Neural cell (in vitro differentiated cells): ENCODE data around the gene TRIM15. TPM values are rescaled to one million over a fixed set of nuclear protein-coding genes. Genes with fewer than 3 reads are reported as not detected.
A peak's percentile ranks its signal among the peaks of the same experiment; 100 is the strongest.

ENCODE experiments used
- H2AFZ ChIP-seq: fragments of 200-600, 300-800 bp; sonication (generic), shearing (Covaris generic); 2 replicates; pipeline ENCODE4 v1.6.0; 2014; ENCODE audit warnings: low read depth, mild to moderate bottlenecking, antibody characterized with exemption, low read length, moderate library complexity
- H3F3A ChIP-seq: fragments of 200-600 bp; shearing (Covaris generic); 2 replicates; pipeline ENCODE4 v1.6.1; 2016; ENCODE audit warnings: mild to moderate bottlenecking, moderate library complexity, mixed read lengths, antibody characterized with exemption, low read length; ENCODE audit not compliant: insufficient read depth, poor library complexity, severe bottlenecking
- H3K27ac ChIP-seq: fragments of 200-600, 300-800 bp; sonication (generic), shearing (Covaris generic); 2 replicates; pipeline ENCODE4 v1.5.1; 2014; ENCODE audit warnings: mild to moderate bottlenecking, low read length, moderate library complexity
- H3K27me3 ChIP-seq: fragments of 300-800, 200-600 bp; sonication (generic), shearing (Covaris generic); 2 replicates; pipeline ENCODE4 v1.6.0; 2014; ENCODE audit warnings: mild to moderate bottlenecking, low read depth, low read length, moderate library complexity; ENCODE audit not compliant: insufficient read depth
- H3K36me3 ChIP-seq: fragments of 300-800, 200-600 bp; sonication (generic), shearing (Covaris generic); 2 replicates; pipeline ENCODE4 v1.5.1; 2014; ENCODE audit warnings: mild to moderate bottlenecking, antibody characterized with exemption, low read length, moderate library complexity; ENCODE audit not compliant: insufficient read depth
- H3K4me2 ChIP-seq: fragments of 300-800, 200-600 bp; sonication (generic), shearing (Covaris generic); 2 replicates; pipeline ENCODE4 v1.6.0; 2014; ENCODE audit warnings: mild to moderate bottlenecking, low read length
- H3K4me3 ChIP-seq: fragments of 300-800, 200-600 bp; sonication (generic), shearing (Covaris generic); 2 replicates; pipeline ENCODE4 v1.5.1; 2014; ENCODE audit warnings: mild to moderate bottlenecking, low read length, moderate library complexity
- H3K79me2 ChIP-seq: fragments of 200-600 bp; shearing (Covaris generic); replicated peaks from 2 replicates; pipeline ENCODE4 v1.6.0; 2014; ENCODE audit warnings: mild to moderate bottlenecking, low read length, moderate library complexity; ENCODE audit not compliant: insufficient read depth
- H3K9ac ChIP-seq: fragments of 300-800, 200-600 bp; sonication (generic), shearing (Covaris generic); 2 replicates; pipeline ENCODE4 v1.6.1; 2016; ENCODE audit warnings: mild to moderate bottlenecking, low read length, mixed read lengths
- H3K9me2 ChIP-seq: fragments of 200-600 bp; shearing (Covaris generic); 2 replicates; pipeline ENCODE4 v1.6.1; 2016; ENCODE audit warnings: mild to moderate bottlenecking, low read length, mixed read lengths; ENCODE audit not compliant: insufficient read depth
- H3K9me3 ChIP-seq: fragments of 200-600, 300-800 bp; sonication (generic), shearing (Covaris generic); 2 replicates; pipeline ENCODE4 v1.6.1; 2016; ENCODE audit warnings: mild to moderate bottlenecking, mixed run types, low read length, moderate library complexity, mixed read lengths
- H4K20me1 ChIP-seq: fragments of 200-600 bp; shearing (Covaris generic); 2 replicates; pipeline ENCODE4 v1.6.1; 2016; ENCODE audit warnings: mild to moderate bottlenecking, mixed run types; ENCODE audit not compliant: insufficient read depth
- EP300 ChIP-seq: fragments of 450-650 bp; conservative IDR thresholded peaks from 2 replicates; pipeline ENCODE4 v1.6.1; 2014; ENCODE audit warnings: antibody characterized with exemption, mild to moderate bottlenecking, moderate library complexity; ENCODE audit not compliant: poor library complexity, severe bottlenecking
- EZH2 ChIP-seq: fragments of 200-600, 300-800 bp; shearing (Covaris generic), sonication (generic); IDR thresholded peaks from 2 replicates; pipeline ENCODE4 v1.6.1; 2014; ENCODE audit warnings: antibody characterized with exemption, low read length, borderline replicate concordance, mild to moderate bottlenecking; ENCODE audit not compliant: insufficient read depth, poor library complexity, severe bottlenecking
- MXI1 ChIP-seq: fragments of 450-650 bp; conservative IDR thresholded peaks from 2 replicates; pipeline ENCODE4 v1.6.1; 2014; ENCODE audit warnings: antibody characterized with exemption, mild to moderate bottlenecking; ENCODE audit not compliant: poor library complexity, severe bottlenecking
- POLR2AphosphoS5 ChIP-seq: IDR thresholded peaks from 2 replicates; pipeline ENCODE4 v1.6.1; 2012
- RAD21 ChIP-seq: fragments of 450-650 bp; conservative IDR thresholded peaks from 2 replicates; pipeline ENCODE4 v1.6.1; 2014; ENCODE audit warnings: antibody characterized with exemption, mild to moderate bottlenecking, moderate library complexity
- SMC3 ChIP-seq: fragments of 450-650 bp; conservative IDR thresholded peaks from 2 replicates; pipeline ENCODE4 v1.6.1; 2014; ENCODE audit warnings: antibody characterized with exemption, mild to moderate bottlenecking, moderate library complexity; ENCODE audit not compliant: poor library complexity
- TAF1 ChIP-seq: IDR thresholded peaks from 2 replicates; pipeline ENCODE4 v1.6.1; 2012; ENCODE audit warnings: low read depth
- polyA plus RNA-seq: library from polyadenylated mRNA; depleted of rRNA; stranded (reverse); fragments of >200 nt; gene quantifications from 2 replicates; pipeline ENCODE4 v1.2.3, GENCODE V29; 2014
- TF ChIP-seq, protein P1 (sequence below): IDR thresholded peaks from 2 replicates; pipeline ENCODE4 v1.6.1; 2012; ENCODE audit warnings: borderline replicate concordance
- TF ChIP-seq, protein P2 (sequence below): fragments of 450-650 bp; IDR thresholded peaks from 2 replicates; pipeline ENCODE4 v1.5.1; 2014; ENCODE audit warnings: antibody characterized with exemption, mild to moderate bottlenecking, moderate library complexity; ENCODE audit not compliant: poor library complexity, severe bottlenecking

Gene TRIM15
- polyA plus RNA-seq, 1 donor from 2014 or later = not detected

DNA sequence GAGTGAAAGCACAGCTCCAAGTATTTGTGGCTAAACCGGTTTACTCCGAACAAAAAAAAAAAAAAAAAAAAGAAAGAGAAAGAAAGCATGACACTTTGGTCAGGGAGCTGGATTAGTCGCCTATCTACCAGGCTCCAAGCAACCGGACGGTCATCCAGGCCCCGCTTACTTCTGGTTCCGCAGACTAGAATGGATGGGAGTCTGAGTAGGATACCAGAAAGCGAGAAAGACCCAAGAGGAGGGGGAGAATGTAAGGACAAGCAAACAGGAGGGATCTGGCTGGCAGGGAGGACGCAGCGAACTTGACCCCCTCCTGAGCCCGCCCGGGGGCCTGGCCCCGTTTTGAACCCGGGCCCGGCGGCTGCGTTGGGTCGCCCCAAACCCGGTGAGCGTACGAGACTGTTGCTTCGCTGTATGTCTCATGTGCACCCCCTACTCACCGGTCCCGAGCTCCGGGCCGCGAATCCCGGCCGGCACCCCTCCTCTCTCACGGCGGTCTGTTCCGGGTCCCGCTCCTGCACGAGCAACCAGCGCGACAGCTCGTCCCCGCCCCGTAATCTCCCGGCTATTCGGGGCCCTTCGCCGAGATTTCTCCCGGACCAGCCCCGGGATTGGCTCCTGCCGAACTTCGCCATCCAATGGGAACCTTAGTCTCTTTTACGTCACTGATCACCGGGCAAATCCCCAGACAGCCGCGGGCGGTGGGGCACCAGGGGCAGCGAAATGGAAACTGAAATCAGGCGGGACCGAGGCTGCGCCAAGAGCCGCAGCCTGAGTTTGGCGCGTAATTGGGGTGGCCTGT is 49.7 kb downstream of the TRIM15 start, which contains the start of gene TRIM26:
TSS of gene TRIM26 (minus strand) at position 542 of the 802 bp plus-strand sequence. CDS start 14,303 bp downstream, outside the sequence.
- no peaks in the 10 kb centered on the region for H3K9me3 ChIP-seq
- TF ChIP-seq POLR2AphosphoS5 (peak; percentile 87), EP300 (peak; percentile 17), RAD21 (no peak), MXI1 (peak; percentile 73), SMC3 (peak; percentile 19)
- TF ChIP-seq, protein P1, sequence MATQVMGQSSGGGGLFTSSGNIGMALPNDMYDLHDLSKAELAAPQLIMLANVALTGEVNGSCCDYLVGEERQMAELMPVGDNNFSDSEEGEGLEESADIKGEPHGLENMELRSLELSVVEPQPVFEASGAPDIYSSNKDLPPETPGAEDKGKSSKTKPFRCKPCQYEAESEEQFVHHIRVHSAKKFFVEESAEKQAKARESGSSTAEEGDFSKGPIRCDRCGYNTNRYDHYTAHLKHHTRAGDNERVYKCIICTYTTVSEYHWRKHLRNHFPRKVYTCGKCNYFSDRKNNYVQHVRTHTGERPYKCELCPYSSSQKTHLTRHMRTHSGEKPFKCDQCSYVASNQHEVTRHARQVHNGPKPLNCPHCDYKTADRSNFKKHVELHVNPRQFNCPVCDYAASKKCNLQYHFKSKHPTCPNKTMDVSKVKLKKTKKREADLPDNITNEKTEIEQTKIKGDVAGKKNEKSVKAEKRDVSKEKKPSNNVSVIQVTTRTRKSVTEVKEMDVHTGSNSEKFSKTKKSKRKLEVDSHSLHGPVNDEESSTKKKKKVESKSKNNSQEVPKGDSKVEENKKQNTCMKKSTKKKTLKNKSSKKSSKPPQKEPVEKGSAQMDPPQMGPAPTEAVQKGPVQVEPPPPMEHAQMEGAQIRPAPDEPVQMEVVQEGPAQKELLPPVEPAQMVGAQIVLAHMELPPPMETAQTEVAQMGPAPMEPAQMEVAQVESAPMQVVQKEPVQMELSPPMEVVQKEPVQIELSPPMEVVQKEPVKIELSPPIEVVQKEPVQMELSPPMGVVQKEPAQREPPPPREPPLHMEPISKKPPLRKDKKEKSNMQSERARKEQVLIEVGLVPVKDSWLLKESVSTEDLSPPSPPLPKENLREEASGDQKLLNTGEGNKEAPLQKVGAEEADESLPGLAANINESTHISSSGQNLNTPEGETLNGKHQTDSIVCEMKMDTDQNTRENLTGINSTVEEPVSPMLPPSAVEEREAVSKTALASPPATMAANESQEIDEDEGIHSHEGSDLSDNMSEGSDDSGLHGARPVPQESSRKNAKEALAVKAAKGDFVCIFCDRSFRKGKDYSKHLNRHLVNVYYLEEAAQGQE = peak; percentile 65

DNA sequence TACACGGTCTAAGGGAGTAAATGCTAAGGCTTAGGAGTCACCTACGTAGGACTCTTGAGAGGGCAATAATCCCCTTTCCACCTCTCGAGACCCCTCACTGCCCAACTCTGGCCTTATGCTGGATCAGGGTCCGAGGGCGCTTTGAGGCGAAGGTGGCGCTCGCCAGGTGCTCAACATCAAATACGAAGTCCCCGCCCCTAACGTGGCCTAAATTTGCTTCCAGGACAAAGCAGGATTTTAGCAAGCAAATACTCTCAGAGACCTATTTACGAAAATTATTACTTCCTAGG is 50.3 kb downstream of the TRIM15 start:
- H3K27me3 ChIP-seq = no peaks in the 10 kb centered on the region
- H3F3A ChIP-seq = peaks cover 3% of the 10 kb centered on the region
- H3K9me3 ChIP-seq = no peaks in the 10 kb centered on the region
- H3K9ac ChIP-seq = peak overlapping the region; percentile 89
- peak overlapping the region; percentile 89 for H3K4me3 ChIP-seq
- peak overlapping the region; percentile 73 for H2AFZ ChIP-seq
- H4K20me1 ChIP-seq = no peaks in the 10 kb centered on the region
- peak overlapping the region; percentile 61 for H3K4me2 ChIP-seq
- TF ChIP-seq EZH2 = no peak
- no peak for TF ChIP-seq TAF1
- TF ChIP-seq, protein P1 = no peak
- TF ChIP-seq, protein P2, sequence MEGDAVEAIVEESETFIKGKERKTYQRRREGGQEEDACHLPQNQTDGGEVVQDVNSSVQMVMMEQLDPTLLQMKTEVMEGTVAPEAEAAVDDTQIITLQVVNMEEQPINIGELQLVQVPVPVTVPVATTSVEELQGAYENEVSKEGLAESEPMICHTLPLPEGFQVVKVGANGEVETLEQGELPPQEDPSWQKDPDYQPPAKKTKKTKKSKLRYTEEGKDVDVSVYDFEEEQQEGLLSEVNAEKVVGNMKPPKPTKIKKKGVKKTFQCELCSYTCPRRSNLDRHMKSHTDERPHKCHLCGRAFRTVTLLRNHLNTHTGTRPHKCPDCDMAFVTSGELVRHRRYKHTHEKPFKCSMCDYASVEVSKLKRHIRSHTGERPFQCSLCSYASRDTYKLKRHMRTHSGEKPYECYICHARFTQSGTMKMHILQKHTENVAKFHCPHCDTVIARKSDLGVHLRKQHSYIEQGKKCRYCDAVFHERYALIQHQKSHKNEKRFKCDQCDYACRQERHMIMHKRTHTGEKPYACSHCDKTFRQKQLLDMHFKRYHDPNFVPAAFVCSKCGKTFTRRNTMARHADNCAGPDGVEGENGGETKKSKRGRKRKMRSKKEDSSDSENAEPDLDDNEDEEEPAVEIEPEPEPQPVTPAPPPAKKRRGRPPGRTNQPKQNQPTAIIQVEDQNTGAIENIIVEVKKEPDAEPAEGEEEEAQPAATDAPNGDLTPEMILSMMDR = no peak
- no peak for TF ChIP-seq SMC3
- TF ChIP-seq EP300 = no peak
- no peak for TF ChIP-seq POLR2AphosphoS5
- no peak for TF ChIP-seq MXI1
- H3K79me2 ChIP-seq = peaks cover 17% of the 10 kb centered on the region
- H3K27ac ChIP-seq = peak overlapping the region; percentile 38
- no peaks in the 10 kb centered on the region for H3K9me2 ChIP-seq
- no peaks in the 10 kb centered on the region for H3K36me3 ChIP-seq

More for the DNA sequence above, 49.7 kb downstream of the TRIM15 start, which contains the start of gene TRIM26:
- Histone ChIP-seq H3K4me2 (peak within 1 kb of the TSS; percentile 94), H3F3A (peaks cover 3% of the 10 kb centered on the region), H3K9me2 (no peaks in the 10 kb centered on the region), H3K27ac (peak within 1 kb of the TSS; percentile 78), H2AFZ (peak within 1 kb of the TSS; percentile 90), H3K4me3 (peak within 1 kb of the TSS; percentile 89), H3K9ac (peak within 1 kb of the TSS; percentile 89), H3K27me3 (no peaks in the 10 kb centered on the region), H4K20me1 (no peaks in the 10 kb centered on the region), H3K79me2 (peaks cover 17% of the 10 kb centered on the region), H3K36me3 (no peaks in the 10 kb centered on the region)
